Psoas muscle (tissue), 8 donors: ENCODE data around the gene RASA2. TPM values are rescaled to one million over a fixed set of nuclear protein-coding genes. Genes with fewer than 3 reads are reported as not detected.

Experiments
- ATAC-seq, 4 donors: fragments of 200-7000 bp; cut with Tn5 transposase; one replicate each; pipeline ENCODE4 v1.9.1; 2020; ENCODE audit warnings: moderate library complexity in 3 of 4, mild to moderate bottlenecking in 2 of 4
- DNase-seq, 2 donors: peaks; one replicate each; pipeline ENCODE4 v3.0.0-alpha.2; 2020
- H3K27ac ChIP-seq: fragments of 200-600 bp; one replicate; pipeline ENCODE4 v1.8.0; 2022
- H3K27me3 ChIP-seq, 3 donors: fragments of 200-600 bp in 1 of 3; one replicate each; pipeline versions ENCODE4 v1.6.1 to v1.8.0; 2013 to 2022; ENCODE audit warnings: low read length in 2 of 3, mild to moderate bottlenecking in 2 of 3, moderate library complexity in 1 of 3; ENCODE audit not compliant: insufficient read depth in 3 of 3
- H3K36me3 ChIP-seq, 2 donors: fragments of 200-600 bp in 1 of 2; one replicate each; pipeline versions ENCODE4 v1.6.1 to v1.8.0; 2013 to 2022; ENCODE audit warnings: low read depth in 1 of 2, mild to moderate bottlenecking in 1 of 2, moderate library complexity in 1 of 2; ENCODE audit not compliant: insufficient read depth in 1 of 2
- H3K4me1 ChIP-seq: fragments of 200-600 bp; one replicate; pipeline ENCODE4 v1.8.0; 2022
- H3K4me3 ChIP-seq: fragments of 200-600 bp; one replicate; pipeline ENCODE4 v1.8.0; 2022; ENCODE audit warnings: mild to moderate bottlenecking
- H3K9me3 ChIP-seq: fragments of 200-600 bp; one replicate; pipeline ENCODE4 v1.8.0; 2022
- CTCF ChIP-seq: fragments of 200-600 bp; IDR thresholded peaks from one replicate; pipeline ENCODE4 v1.8.0; 2022; ENCODE audit warnings: antibody characterized with exemption
- WGBS, 3 donors: extraction: QIAGEN DNeasy Blood & Tissue Kit; methylation state at CpG; one replicate each; pipeline versions ENCODE4 v1.1.6 to v1.1.7; 2013; 5-methylcytosine and 5-hydroxymethylcytosine counted together
- intact Hi-C, 2 donors: fragments of 100-400 bp; cut with DNase I; formaldehyde crosslinking; loops; one replicate each; pipeline versions ENCODE4 v1.11.0 to v1.14.2; 2022
- polyA plus RNA-seq, 3 donors: library from polyadenylated mRNA; stranded (reverse); fragments of 200-250 nt; gene quantifications; one replicate each; pipeline ENCODE4 v1.2.3, GENCODE V29; 2013
- total RNA-seq, 4 donors: library from RNA; stranded (reverse); fragmentation: NEBNext Ultra II Directional in 2 of 4; extraction: Animal tissue kit (Norgen Biotek cat#: 25700) in 2 of 4; gene quantifications; one replicate each; pipeline versions ENCODE4 v1.2.1 to v1.2.4, GENCODE V29; 2021 to 2023
- donor health status: healthy with polysubstance abuse.
- donor health status: DM: no; HTN: no; CAD: no; lungs with moderate emphysema.
- donor health status: Bipolar disorder and iron deficiency.
- donor health status: healthy.
- donor health status: DM: yes; HTN: yes; CAD: no.
- donor health status: DM: no; HTN: no; CAD: no.
- donor health status: DM: no; HTN: no; CAD: no.
- donor health status: DM: yes; HTN: yes; CAD: no.

RASA2 gene
- total and polyA plus RNA-seq, 7 donors: 1.3 to 4.0 (median 2.3) TPM

GRCh38 chr3:141650783-141651182 is 164.0 kb downstream of the RASA2 start:
- no peak for ATAC-seq
- no peak for DNase-seq
- no peak for TF ChIP-seq CTCF
- Histone ChIP-seq H3K9me3 (no peaks in the 10 kb centered on the region), H3K27ac (no peak overlapping the region), H3K4me3 (no peak overlapping the region), H3K27me3 (no peaks in the 10 kb centered on the region), H3K36me3 (no peaks in the 10 kb centered on the region), H3K4me1 (no peaks in the 10 kb centered on the region)
- WGBS, 3 donors: 91 to 94% (median 92%) methylated on average over 2 of the region's 2 CpGs
- intact Hi-C loops: no loop called here

- WGBS, 3 donors: 40 to 70% (median 40%) methylated on average over 2 of the region's 2 CpGs
- H3K4me1 ChIP-seq: no peaks in the 10 kb centered on the region
- no peaks in the 10 kb centered on the region for H3K27me3 ChIP-seq
- H3K9me3 ChIP-seq: no peaks in the 10 kb centered on the region
- intact Hi-C loops: no loop called here
- H3K27ac ChIP-seq: no peak overlapping the region
- no peak for TF ChIP-seq CTCF
- ATAC-seq: no peak
- no peak for DNase-seq
- H3K36me3 ChIP-seq: no peaks in the 10 kb centered on the region
- H3K4me3 ChIP-seq: no peak overlapping the region
Observed at GRCh38 chr3:141651409-141651808, 164.6 kb downstream of the RASA2 start.

GRCh38 chr3:141652349-141652748 is 165.5 kb downstream of the RASA2 start:
- DNase-seq (no peak), ATAC-seq (no peak)
- no peak for TF ChIP-seq CTCF
- Histone ChIP-seq H3K4me3 (no peak overlapping the region), H3K9me3 (no peaks in the 10 kb centered on the region), H3K27ac (no peak overlapping the region), H3K36me3 (no peaks in the 10 kb centered on the region), H3K4me1 (no peaks in the 10 kb centered on the region), H3K27me3 (peaks cover 0 to 5% (median 3%) of the 10 kb centered on the region in 3 donors)
- WGBS, 3 donors: 91 to 93% (median 93%) methylated on average over 5 of the region's 5 CpGs
- intact Hi-C loops: no loop called here

GRCh38 chr3:141653847-141654246 is 167.0 kb downstream of the RASA2 start:
- Histone ChIP-seq H3K4me1 (no peaks in the 10 kb centered on the region), H3K36me3 (no peaks in the 10 kb centered on the region), H3K27ac (no peak overlapping the region), H3K4me3 (no peak overlapping the region), H3K27me3 (peaks cover 0 to 18% (median 9%) of the 10 kb centered on the region in 3 donors), H3K9me3 (no peaks in the 10 kb centered on the region)
- ATAC-seq (no peak), DNase-seq (no peak)
- intact Hi-C loops: no loop called here
- no peak for TF ChIP-seq CTCF
- WGBS, 3 donors: 51 to 65% (median 61%) methylated on average over 4 of the region's 4 CpGs

- peaks cover 0 to 28% (median 9%) of the 10 kb centered on the region in 3 donors for H3K27me3 ChIP-seq
- ATAC-seq (no peak), DNase-seq (no peak)
- H3K4me1 ChIP-seq: no peaks in the 10 kb centered on the region
- H3K36me3 ChIP-seq: no peaks in the 10 kb centered on the region
- H3K27ac ChIP-seq: no peak overlapping the region
- no peak overlapping the region for H3K4me3 ChIP-seq
- no peaks in the 10 kb centered on the region for H3K9me3 ChIP-seq
- 86 to 88% (median 87%) methylated on average over 4 of the region's 4 CpGs for WGBS, 3 donors
- TF ChIP-seq CTCF: no peak
- intact Hi-C loops: no loop called here
Observed at GRCh38 chr3:141655801-141656200, 169.0 kb downstream of the RASA2 start.
